Kidney glomerular epithelial cell (primary cell): ENCODE data around the gene HES6.

ENCODE experiments used
- DNase-seq: peaks from one replicate; lab custom pipeline; 2025; lab: John Stamatoyannopoulos, UW

Gene HES6

DNA sequence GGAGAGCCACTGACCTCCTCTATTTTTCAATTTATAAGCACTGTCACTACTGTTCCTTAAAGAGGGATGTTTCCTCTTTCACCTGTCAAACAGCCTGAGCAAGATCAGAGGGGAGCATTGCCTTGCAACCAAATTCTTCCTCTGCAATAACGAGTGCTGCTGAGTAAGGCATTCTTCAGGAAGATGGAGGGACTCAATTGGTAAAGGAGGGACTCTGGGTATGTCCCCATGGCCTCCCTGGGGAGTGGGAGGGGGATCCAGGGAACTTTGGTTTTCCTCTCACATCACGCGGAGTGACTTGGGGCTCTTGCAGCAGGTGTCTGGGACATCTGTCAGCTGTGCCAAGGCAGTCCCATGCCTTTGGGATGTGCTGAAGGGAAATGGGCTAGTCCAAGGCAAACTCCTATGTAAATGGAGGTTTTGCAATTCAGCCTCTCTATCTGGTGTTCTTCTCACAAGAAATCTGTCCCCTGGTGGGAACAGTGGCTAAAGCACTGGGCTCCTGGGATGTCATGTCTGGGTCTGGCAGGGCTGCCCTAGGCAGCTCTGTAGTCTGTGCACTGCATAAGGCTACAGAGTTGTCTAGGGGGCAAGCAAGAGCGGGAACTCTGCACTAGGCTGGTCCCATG, 14.4 kb upstream of the HES6 start:
- DNase-seq: no peak

DNA sequence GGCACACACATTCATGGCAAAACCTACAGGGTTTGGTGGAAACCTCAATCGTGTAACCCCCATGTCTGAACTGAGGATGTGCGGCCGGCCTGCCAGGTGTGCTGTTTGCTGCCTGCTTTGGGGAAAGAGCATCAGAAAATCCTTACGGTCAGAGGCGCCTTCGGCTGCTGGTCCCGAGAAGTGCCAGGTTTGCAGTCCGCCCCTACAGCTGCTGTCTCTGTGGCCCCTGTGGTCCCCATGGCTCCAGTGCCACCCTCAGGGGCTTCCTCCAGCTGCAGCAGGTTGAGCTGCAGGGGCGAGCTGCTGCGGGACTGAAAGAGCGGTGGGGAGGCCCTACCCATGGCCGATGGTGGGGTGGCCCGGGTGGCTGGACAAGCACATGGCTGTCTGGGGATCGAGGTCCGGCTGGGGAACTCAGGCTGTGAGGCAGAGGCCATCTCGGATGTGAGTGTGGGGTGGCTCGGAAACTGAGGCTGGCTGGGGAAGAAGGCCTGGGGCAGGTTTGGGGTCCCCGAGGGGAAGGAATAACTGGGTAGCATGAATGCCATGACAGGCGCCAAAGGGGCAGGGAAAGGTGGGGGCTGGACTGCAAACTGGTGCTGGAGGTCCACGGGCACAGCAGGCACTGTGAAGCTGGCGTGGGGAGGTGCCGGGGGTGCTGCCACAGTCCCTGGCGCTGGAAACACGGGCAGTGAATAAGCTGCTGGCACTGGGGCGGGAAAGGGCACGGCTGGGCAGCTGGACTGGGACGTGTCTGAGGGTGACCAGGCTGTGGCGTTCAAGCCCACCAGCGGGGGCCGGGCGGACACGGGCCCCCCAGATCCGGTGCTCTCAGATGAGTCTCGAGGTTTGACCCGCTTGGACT, 13.2 kb upstream of the HES6 start:
- DNase-seq: no peak

DNA sequence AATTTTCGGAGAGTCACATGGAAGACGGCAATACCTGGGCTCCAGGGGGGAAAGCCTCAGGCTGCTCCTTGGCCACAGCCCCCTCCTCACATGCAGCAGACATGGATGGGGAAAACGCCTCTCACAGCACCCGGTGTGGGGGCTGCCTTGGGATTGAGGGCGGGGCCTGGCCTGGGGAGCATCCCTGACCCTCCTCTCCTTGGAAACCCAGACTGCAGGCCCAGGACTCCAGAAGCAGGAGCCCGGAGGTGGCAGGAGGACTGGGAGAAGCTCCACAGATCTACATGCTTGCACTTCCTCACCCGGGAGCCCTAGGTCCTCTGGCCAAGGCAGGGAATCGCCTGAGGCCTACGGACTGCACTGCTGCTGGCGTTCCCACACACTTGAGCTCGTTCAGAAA, 12.1 kb upstream of the HES6 start:
- DNase-seq: no peak

DNA sequence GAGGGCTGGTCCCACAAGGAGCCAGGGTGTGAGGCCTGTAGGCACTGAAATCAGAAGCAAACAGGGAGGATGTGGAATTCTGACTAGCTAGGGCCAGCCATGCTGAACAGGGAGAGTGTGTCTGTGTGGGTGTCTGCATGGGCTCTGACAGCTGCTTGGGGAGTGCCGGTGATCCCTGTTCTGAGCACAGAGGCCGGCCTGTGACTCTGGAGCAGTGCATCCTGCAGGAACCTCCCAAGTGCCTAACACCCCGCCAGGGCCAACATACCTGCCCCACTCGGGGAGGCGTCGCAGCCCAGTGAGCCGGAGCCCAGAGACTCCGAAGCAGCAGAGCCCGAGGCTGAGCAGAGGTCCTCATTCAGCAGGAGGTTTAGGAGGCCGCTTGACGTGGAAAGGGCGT, 11.5 kb upstream of the HES6 start:
- DNase-seq: no peak

DNA sequence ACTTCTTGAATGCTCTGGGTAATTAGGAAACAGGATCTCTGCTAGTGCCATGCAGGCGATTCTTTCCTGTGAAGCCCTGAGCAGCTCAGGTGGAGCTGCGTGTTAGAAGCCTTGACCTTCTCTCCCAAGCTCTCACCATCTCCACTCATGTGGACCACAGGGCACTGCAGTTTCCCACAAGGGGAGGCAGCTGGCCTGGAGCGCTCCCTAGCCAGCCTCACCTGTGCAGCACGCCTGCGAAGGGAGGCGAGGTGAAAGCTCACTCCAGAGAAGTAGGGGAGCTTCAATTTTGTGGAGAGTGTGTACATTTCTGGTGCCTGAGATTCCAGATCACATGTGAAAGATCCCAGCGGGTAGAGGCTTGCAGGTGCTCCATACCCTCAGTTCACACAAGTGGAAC, 11.1 kb upstream of the HES6 start:
- no peak for DNase-seq

DNA sequence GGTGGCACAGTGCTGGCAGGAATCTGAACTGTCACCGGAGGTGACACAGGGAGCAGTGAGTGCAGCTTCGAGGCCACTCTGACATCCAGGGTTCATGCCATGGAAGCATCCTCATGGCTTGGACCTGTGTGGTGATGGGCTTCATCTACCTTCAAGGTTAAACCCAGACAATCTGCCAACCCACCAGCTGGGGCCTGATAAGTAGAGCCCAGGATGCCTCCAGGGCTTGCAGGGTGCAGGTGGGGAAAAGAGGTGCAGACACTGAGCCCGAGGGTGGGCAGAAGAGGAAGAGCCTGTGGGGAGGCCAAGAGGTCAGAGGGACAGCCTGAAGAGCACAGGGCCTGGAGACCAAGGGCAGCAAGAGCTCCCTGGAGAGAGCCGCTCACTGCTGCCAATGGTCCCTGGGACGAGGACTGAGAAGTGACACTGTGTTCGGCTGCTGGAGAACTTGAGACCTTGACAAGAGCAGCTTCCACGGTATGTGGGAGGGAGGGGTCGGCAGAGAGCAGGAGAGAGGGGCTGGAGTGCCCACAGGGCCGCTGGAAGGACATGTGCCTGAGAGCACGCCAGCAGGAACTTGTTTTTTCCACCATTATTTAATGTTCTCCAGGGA, 8.1 kb upstream of the HES6 start:
- DNase-seq: no peak

DNA sequence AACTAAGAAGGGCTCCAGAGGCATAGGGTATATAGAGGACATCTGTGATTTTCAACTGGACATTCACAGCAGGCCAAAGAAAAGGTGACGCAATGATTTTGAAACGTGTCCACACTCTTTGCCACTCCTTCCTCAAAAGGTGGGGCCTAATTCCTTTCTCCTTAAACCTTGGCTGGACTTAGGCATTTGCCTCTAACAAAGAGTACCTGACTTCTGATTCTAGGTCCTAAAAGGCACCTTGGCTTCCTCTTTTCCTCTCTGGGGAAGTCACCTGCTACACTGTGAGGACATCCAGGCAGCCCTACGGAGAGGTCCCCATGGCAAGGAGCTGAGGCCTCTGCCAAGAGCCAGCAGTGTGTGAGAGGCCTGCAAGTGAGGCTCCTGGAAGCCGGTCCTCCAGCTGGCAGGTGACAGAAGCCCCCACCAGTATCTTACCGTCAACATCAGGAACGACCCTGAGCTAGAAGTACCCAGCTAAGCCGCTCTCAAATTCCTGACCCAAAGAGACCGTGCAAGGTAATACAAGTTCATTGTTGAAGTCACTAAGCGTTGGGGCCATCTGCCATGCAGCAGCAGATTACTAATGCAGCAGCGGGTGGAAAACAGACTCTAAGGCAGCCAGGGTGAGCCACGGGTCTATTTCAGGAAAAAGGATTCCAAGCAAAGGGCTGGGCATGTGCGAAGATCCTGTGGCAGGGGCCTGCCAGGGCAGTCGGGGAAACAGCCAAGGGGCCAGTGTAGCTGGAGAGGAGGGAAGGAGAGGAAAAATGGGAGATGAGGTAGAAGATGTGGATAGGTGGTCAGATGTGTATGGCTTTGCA, 7.4 kb upstream of the HES6 start:
- no peak for DNase-seq

DNA sequence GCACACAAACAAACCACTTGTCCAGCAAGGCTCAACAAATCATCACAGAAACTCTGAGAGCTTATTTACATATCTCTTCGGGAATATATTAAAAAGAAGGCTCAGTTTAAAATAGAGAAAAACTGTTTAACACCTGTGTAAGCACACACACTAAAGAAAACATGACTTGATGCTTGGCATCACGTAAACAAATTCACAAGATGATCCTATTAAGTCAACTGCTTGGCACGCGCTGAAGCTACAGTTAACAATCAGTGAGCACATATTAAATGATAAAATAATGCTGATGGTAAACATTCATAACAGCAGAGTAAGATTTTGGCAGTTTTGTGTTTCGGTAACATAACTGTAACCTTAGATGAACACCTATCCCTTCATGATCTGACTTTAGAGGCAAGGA, 4.3 kb upstream of the HES6 start:
- DNase-seq: no peak

DNA sequence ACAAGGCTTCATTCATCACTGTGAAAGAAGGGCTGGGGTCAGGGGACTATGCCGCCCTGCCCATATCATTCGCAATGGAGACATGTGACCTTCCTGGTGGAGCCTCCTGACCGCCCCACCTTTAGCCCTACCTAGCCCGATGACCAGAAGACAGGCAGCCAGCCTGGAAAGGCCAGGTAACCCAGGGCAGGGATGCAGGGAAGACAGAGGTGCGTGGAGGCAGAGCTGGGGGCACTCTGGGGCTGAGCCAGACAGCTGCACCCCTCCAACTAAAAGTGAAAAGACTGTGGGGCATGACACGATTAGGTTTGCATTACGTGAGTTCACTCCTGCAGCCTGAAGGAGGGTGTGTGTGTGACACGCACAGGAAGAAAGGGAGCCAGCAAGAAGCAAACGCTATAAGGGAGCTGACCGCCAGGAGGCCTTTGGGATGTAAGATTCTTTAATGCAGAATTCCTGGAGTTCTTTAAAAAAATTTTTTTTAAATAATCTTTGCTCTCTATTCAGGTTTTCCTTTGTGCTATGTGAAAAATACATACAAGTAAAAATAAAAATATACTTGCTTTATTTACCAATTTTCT, 3.7 kb upstream of the HES6 start:
- no peak for DNase-seq

DNA sequence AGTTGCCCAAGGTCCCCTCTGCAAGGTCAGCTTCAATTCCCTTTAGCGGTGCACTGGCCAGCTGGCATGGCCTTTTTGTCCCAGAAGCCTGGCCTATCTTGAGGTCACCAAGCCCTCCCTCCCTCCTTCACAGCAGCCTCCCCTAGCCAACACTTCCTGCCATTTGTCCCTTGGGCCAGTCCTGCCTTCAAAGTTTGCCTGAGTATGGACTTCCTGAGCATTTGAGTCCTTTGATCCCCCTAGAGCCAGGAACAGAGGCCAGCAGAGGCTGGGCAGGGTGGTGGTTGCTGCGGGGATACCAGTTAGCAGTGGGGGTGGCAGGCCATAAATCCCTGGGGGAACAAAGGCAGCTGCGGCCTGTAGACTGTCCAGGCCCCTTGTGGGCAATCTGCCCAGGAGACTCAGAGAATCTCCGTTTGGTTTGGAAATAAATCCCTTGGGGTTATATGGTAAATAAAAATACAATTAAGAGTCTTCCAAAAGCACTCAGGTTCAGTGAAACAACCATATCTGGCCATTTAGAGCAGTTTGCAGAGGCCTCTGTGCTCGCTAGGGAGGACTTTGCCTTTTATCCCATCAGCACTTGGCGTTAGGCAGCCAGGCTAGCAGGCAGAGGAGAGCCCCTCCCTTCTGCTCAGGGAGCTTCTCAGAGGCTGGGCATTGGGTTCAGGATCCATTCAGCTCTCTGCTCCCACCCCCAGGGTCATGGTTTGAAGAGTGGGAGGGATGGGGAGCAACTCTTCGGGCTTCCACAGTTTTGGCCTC, 3.1 kb upstream of the HES6 start:
- no peak for DNase-seq

DNA sequence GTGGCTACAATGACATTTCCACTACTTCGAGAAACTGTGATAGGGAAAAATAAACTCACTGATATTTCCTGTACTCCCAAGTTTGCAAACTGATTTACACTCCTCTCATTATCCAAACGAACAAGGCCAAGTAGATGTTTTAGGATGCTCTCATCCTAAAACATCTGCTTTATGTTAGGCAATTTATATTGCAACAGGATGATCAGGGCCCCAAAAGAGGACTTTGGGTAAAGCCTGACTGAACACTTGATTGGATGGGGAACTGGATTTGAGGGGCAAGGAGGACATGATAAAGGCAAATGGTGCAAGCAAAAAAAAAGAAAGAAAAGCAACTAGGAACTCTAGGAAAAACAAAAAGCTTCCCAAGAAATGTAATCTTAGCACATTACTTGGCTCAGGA, 2.1 kb upstream of the HES6 start:
- no peak for DNase-seq

DNA sequence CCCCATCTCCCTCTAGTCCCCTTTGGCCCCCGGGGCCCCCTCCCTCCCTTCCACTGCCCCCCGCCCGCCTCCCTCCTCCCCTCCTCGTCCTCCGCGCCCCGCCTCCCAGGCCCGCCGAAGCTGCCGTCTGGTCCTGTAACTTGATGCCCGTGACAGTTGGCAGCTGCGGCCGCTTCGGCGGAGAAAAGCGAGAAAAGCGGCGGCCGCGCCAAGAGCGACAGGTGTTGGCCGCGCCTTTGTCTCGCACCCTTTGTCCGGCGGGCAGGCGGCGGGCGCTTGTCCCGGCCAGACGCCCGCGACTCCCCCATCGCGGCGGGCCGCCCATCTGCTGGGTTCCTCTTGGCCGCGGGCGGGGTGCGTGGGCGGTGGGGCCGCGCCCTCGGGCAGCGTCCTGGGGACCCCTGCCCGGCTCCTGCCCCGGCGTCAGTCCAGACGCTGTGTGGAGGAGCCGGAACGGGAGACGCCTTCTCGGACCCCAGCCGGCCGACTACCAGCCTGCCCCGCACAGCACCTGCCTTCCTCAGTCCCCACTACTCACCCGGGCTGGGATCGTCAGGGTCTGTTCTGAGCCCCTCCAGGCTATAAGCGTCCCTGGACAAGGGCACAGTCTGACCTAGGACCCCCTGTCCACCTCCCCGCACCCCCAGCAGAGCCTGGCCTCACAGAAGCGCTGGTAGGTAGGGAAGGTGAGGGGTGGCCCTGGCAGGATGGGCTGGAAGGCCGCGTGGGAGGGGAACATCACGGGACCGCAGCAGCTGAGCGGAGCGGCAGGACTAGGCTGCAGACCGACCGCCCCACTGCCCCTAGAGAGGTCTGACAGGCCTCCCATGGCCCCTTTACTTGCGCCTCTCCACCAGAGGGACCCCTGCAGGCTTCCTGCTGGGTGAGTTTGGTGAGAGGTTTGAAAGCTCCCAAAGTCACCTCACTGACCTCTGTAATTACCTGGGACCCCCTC, 1.2 kb upstream of the HES6 start:
- no peak for DNase-seq

DNA sequence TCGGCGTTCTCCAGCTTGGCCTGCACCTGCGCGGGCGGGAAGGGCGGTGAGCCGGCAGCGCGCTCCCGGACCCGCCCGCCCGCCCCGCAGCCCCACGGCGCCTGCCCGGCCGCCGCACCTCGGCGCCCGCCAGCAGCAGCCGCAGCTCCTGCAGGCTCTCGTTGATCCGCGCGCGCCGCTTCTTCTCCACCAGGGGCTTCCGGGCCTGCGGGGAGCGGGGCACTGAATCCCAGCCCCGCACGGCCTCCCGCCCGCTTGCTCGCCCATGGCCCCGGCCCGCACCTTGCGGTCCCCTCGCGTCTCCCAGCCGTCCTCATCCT, 335 bp downstream of the HES6 start:
- no peak for DNase-seq

DNA sequence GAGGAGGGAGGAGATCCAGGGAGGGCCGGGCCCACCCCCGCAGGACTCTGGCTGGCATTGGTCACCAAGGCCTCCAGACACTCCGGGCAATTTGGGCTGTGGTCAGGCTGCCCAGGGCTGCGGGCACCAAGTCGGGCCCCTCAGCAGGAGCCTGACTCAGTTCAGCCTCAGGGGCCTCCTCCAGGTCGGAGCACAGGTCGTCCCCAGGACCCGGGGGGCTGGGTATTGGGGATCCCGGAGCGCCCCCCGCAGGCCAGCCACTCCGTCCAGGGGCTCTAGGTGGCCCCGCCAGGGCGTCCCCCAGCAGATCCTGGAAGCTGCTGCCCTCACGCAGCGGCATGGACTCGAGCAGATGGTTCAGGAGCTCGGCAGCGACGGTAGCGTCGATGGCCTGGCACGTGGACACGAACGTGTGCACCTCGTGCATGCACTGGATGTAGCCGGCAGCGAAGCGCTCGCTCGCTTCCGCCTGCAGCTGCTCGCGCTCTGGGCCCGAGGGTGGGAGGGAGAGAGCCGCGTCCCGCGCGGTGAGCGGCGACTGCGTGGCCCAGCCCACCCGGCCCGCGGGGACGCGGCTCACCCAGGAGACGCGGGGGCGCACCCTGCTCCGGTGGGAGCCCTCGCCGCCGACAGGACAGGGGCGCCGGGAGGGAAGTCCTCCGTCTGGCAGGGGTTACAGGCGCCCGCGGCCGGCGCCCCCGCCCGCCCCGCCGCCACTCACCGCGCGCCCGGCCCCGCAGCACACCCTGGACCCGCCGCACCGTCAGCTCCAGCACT, 884 bp downstream of the HES6 start:
- no peak for DNase-seq

DNA sequence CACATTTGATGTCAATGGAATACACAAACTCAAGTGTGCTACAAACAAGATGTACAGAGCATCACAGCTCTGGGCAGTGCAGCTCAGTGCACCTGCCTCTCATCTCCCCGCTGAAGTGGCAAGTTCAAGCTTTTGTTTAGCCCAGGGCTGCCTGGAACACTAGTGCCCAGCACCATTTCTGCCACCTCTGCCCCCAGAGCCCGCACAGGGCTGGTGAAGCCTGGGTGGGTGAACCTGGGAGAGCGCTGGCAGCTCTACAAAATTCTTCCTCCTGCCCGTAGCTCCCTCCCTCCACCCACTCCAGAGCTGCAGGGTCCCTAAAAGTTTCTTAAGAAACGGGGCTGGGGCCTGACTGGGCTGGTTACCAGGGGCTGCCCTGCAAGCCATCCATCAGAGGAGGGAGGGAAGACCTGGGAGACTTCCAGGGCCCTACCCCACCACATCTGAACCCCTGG, 1.5 kb downstream of the HES6 start:
- DNase-seq: no peak

DNA sequence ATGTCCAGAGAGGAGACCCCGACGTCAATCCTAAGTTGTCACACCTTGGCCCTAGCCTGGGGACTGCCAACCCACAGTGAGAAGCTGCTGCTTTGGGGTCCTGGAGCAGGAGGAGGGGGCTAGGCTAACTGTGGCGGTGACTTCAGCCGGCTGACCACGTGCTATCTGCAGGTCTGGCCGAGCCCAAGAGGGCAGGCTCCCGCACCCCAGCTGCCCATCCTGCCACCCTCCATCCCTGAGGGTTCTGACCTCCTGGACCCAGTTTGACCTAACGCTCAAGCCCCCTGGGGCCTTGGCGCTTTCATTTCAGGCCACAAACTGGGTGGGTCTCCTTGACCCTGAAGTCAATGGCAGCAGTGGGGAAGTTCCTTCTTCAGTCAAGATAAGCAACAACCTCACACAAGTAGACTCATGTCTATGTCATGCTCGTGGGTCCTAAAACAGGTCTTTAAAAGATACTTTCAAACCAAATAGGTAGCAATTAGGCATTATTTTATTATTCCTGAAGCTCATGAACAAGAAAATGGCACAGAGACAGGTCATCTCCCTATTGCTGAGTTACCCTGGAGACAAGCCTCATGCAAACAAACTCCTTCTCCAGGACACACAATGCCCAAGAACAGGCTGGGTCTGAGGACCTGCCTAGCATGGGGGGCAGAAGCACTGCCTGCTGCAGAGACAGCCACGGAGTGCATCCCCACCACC, 2.3 kb downstream of the HES6 start:
- DNase-seq: no peak

DNA sequence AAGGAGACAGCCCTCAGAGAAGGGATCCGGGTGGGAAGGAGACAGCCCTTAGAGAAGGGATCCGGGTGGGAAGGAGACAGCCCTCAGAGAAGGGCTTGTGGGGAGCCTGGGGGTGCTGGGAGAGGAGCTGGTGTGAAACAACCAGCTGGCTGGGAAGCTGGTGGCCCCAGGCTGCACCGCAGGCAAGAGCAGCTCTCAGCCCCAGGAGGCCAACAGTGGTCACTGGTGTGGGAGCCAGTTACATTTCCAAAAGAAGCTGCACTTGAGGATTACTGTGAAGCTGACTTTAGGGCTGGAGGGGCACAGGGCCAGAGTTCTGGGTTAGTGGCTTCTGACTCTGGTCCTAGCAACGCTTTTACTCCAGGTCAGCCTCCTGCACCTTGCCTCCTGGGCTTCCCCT, 3.3 kb downstream of the HES6 start:
- DNase-seq: no peak

DNA sequence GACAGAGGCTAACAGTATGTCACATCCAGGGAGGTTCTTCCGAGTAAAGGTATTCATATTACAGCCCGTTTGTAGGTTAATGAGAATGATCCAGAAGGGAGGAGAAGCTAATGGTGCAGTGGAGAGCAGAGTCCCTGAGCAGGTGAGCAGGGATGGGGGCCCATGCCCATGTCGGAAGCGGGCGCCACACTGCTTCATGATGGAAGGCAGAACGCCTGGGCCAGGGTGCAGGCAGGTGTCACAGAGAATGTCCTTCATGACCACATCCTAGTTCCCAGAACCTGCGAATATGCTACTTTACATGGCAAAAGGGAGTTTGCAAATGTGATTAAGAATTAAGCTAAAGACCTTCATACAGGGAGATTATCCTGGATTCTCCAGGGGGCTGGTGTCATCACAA, 4.0 kb downstream of the HES6 start:
- DNase-seq: no peak

DNA sequence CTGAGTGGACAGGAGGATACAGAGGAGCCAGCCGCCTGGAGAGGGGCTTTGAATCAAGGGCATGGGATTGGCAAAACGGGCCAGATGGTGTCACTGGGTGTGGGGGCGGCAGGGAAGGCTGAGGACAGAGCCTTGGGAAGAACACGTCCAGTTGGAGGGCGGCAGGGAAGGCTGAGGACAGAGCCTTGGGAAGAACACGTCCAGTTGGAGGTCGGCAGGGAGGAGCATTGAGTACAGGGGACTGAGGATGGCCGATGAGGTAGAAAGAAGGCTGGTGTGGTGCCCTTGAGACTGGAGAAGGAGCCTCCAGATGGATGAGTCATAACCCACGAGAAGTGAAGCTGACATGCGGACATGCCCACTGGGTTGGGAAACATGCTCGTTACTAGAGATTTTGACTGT, 4.5 kb downstream of the HES6 start:
- no peak for DNase-seq
